Choroid plexus epithelial cell (primary cell): ENCODE measurements around the gene DUSP14.

Experiments
- DNase-seq: peaks from one replicate; pipeline ENCODE4 v3.0.0-alpha.2; 2010; ENCODE audit warnings: low read depth
- H3K4me3 ChIP-seq: 2 replicates; pipeline ENCODE4 v1.5.1; 2011; ENCODE audit warnings: low read depth, mild to moderate bottlenecking, control low read depth, low read length, moderate library complexity
- TF ChIP-seq, protein P1 (sequence below): conservative IDR thresholded peaks from 2 replicates; pipeline ENCODE4 v1.5.1; 2011; ENCODE audit warnings: low read depth, mild to moderate bottlenecking, control low read depth, inconsistent platforms, low read length, moderate library complexity

DUSP14 gene

DNA sequence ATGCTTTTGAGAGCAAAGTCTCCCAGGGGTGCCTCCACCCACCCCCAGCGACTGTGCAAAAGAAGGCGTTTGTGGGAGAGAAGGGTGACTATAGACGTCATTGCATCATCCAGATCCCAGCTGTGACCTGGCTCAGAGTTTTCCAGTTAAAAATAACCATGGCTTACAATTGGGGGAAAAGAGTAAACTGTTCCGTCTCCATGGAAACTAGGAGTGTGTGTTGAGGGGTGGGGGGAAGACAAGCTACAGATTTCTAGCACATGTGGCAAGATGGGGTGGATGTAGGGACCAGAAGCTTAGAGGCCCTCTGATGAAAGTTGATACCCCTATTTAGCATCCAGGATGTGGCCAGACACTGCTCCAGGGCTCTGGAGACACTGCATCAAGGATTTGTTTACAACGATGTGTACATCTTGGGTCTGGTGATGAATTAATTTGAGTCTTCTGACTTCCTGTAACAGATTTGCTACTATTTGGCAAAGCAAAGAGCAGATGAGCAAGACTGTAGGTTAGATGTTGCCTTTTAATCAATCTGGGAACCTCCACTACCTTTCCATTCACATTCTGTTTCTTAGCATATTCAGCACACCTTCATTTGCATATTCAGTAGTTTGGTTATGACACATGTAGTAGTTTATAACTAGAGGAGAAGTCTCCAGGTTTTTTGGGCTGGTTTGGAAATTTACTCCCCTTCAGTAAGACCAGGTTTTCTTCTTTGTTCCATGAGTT lies 6.2 kb upstream of the DUSP14 start:
- no peak overlapping the region for H3K4me3 ChIP-seq
- TF ChIP-seq, protein P1, sequence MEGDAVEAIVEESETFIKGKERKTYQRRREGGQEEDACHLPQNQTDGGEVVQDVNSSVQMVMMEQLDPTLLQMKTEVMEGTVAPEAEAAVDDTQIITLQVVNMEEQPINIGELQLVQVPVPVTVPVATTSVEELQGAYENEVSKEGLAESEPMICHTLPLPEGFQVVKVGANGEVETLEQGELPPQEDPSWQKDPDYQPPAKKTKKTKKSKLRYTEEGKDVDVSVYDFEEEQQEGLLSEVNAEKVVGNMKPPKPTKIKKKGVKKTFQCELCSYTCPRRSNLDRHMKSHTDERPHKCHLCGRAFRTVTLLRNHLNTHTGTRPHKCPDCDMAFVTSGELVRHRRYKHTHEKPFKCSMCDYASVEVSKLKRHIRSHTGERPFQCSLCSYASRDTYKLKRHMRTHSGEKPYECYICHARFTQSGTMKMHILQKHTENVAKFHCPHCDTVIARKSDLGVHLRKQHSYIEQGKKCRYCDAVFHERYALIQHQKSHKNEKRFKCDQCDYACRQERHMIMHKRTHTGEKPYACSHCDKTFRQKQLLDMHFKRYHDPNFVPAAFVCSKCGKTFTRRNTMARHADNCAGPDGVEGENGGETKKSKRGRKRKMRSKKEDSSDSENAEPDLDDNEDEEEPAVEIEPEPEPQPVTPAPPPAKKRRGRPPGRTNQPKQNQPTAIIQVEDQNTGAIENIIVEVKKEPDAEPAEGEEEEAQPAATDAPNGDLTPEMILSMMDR = no peak
- DNase-seq = peak; percentile 96

DNA sequence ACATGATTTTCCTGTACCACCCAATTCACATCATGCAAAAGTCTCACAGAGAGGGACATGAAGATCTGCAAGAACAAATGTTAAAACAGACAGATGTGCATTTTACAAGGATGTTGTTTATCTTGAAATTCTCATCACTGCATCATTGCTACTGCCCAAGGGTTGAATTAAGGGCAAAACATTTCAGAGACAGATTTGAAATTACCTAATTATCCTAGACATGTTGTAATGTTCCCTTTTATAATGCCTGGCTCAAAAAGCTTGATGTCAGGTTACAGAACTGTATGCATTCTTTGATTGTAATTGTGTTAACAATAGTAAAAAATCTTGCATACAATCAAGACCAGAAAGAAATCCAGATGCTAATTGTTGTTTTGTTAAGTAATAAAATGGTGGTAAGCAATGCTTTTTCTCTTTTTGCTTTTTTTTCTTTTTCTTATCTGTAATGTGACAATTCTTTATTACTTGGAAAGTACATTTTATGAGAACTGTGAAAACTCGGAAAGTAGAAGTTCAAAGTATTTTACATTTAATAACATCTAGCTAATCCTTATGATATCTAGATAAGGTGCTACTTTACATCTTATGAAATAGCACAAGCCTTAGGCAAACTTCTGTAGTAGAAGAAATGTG lies 3.6 kb upstream of the DUSP14 start:
- H3K4me3 ChIP-seq = no peak overlapping the region
- TF ChIP-seq, protein P1 = no peak
- DNase-seq = peak; percentile 22

DNA sequence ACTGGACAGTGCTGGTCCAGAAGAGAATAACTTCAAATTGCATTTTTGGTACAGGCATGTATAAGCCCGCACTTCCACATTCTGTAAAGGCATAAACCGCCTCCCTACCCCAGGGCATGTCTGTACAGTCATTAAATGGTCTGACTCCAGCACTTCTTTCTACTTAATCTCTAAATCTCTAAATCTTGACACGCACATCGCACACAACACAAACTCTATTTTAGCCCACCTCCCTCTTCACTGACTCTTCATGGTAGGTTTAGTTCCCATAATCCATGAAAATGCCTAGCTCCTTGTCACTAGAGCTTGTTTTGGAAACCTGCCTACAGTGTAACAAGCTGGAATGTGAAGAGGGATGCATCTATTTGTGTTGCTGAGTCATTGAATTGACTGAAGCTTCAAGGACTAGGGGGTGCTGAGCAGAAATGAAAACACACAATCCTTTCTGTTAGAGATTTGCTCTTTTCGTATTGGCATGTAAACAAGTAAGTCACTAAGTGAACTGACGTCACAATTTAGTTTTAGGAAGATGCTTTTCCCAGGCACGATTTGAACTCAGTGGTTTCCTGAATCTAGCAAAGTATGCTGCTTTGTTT lies 1.6 kb upstream of the DUSP14 start:
- TF ChIP-seq, protein P1 = no peak
- peak overlapping the region; percentile 79 for H3K4me3 ChIP-seq
- DNase-seq = peak; percentile 98

DNA sequence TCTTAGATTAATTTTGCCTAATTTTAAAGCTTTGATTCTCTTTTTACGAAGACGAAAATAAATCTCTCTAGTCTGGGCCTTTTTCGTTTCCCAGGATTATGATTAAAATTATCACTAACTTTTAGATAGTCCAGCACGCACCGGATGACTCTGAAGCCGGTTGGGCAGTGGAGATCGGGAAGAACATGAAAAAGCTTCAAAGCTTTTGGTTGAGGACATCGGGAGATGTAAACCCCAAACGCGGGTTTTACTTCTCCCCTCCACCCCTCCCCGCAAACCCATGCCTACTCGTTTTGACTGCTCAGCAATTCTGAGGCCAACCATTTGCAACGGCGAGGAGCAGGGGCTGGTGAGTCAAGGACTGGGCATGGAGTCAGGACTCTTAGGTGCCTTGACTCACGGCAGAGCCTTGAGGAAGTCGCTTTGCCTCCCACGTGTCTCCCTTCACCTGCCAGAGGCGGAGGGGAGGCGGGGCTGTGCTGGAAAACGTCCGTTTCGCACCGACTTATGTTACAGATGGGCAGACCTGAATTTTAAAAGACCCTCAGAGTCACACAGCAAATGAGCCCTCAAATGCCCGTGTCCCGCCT lies 989 bp upstream of the DUSP14 start:
- TF ChIP-seq, protein P1 = no peak
- peak; percentile 93 for DNase-seq
- peak overlapping the region; percentile 79 for H3K4me3 ChIP-seq

DNA sequence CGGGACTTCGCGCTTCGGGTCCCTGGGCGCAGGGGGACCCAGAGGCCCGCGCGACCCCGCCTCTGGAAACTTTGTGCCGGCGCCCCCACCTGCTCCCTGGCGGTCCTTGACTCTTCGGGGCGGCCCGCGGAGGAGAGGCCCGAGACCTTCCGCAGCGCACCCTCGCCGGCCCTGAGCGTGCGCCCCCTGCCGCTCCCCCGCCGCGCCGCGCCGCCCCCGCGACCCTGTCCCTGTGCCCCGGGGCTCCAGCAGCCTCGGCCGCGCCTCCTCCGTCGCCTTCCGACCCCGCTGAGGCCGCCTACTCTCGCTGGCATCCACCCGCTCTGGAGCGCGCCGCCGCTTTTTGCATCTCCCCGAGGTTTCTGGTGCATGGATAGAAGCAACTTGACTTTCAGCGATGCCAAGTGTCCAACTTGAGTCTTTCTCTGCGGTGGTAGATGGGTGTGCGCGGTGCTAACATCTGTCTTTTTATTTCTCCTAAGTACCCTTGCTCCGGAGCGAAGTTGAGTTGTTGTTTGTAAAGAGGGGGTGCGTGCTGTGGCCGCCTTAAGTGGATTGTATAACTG lies 414 bp downstream of the DUSP14 start:
- peak overlapping the region; percentile 79 for H3K4me3 ChIP-seq
- DNase-seq = peak; percentile 63
- TF ChIP-seq, protein P1 = no peak

DNA sequence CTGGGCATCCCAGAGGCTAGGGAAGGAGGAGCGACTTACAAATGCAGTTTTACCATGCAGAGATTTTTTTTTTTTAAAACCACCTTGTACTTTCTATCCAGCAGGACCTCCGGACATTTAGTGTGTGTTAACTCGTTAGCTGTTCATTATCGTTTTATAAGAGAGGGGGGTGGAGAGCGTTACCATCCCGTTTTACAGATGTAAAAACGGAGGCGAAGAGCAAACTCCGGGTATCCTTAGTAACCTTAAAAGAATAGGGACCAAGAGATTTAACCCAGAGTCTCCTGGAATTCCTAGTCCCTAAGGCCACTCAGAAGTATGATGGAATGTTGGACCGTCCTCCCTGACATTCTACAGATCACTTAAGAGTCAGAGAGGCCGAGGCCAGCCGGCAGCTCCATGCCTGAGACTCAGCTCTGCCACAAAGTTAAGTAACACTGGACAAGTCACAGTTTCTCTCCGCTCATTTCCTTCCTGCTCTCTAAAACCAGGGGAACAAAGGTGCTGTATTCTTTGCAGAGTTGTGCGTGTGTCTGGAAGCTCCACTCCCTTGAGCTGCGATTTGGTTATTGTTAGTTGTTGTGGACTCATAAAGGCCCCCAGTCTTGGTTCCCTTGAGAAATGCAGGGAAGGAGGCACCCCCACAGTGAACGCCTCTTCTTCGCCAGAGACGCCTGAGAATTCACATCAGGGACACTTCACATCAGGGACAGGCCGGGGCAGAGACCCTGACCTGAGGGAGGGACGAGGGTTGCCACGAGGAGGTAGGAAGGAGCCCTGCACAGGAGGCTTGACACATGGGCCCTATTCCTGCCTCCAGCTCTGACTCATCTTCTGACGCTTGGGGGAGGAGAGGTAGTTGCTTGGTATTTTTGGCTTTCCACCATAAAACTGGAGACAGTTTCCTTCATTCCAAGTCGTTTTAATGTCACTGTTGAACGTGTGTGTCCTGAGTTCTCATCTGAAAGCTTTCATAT lies 1.2 kb downstream of the DUSP14 start:
- peak; percentile 91 for DNase-seq

More for the DNA sequence above, 1.2 kb downstream of the DUSP14 start:
- TF ChIP-seq, protein P1 = peak; percentile 14
- H3K4me3 ChIP-seq = peak overlapping the region; percentile 79
